Amygdala (tissue), 56 donors: ENCODE results near the gene NCF4.

Experiments
- DNase-seq, 56 donors: peaks; one replicate each; lab custom pipeline; 2025; lab: John Stamatoyannopoulos, UW

The NCF4 gene

GRCh38 chr22:36835903-36836302, 24.9 kb upstream of the NCF4 start:
- no peak for DNase-seq

- no peak for DNase-seq
Measured at GRCh38 chr22:36838119-36839030, 22.4 kb upstream of the NCF4 start.

- DNase-seq = no peak
Measured at GRCh38 chr22:36839356-36840073, 21.3 kb upstream of the NCF4 start.

- no peak for DNase-seq
Measured at GRCh38 chr22:36840106-36840505, 20.7 kb upstream of the NCF4 start.

- DNase-seq = no peak
Measured at GRCh38 chr22:36846271-36846670, 14.5 kb upstream of the NCF4 start.

- no peak for DNase-seq
Measured at GRCh38 chr22:36846949-36847348, 13.9 kb upstream of the NCF4 start.

GRCh38 chr22:36850056-36850455, 10.8 kb upstream of the NCF4 start:
- no peak for DNase-seq

- DNase-seq = no peak
Measured at GRCh38 chr22:36850682-36851081, 10.1 kb upstream of the NCF4 start.

GRCh38 chr22:36852056-36852973, 8.5 kb upstream of the NCF4 start:
- DNase-seq = no peak

- peak in 26 of 56 donors; percentile 4 to 66 (median 22) for DNase-seq
Measured at GRCh38 chr22:36853407-36854099, 7.3 kb upstream of the NCF4 start.

GRCh38 chr22:36855478-36855877, 5.3 kb upstream of the NCF4 start:
- DNase-seq = no peak

GRCh38 chr22:36856121-36856791, 4.5 kb upstream of the NCF4 start:
- DNase-seq = peak; percentile 30 to 93 (median 78)

- no peak for DNase-seq
Measured at GRCh38 chr22:36856792-36857135, 4.0 kb upstream of the NCF4 start.

GRCh38 chr22:36858156-36858555, 2.6 kb upstream of the NCF4 start:
- no peak for DNase-seq

- no peak for DNase-seq
Measured at GRCh38 chr22:36858966-36859365, 1.8 kb upstream of the NCF4 start.

- DNase-seq = no peak
Measured at GRCh38 chr22:36860017-36860416, 789 bp upstream of the NCF4 start.

GRCh38 chr22:36860438-36860820, 377 bp upstream of the NCF4 start:
- DNase-seq = no peak

- peak in 12 of 56 donors; percentile 1 to 31 (median 18) for DNase-seq
Measured at GRCh38 chr22:36862251-36863242, 1.7 kb downstream of the NCF4 start.
